Activated naive CD4-positive, alpha-beta T cell treated with Interleukin-2 at 50 U/mL for 16 hours (primary cell): Measurements from ENCODE around the gene STAMBPL1.

Source experiments
- DNase-seq: peaks from one replicate; pipeline ENCODE4 v3.0.0-alpha.2; 2020

Gene STAMBPL1

DNA sequence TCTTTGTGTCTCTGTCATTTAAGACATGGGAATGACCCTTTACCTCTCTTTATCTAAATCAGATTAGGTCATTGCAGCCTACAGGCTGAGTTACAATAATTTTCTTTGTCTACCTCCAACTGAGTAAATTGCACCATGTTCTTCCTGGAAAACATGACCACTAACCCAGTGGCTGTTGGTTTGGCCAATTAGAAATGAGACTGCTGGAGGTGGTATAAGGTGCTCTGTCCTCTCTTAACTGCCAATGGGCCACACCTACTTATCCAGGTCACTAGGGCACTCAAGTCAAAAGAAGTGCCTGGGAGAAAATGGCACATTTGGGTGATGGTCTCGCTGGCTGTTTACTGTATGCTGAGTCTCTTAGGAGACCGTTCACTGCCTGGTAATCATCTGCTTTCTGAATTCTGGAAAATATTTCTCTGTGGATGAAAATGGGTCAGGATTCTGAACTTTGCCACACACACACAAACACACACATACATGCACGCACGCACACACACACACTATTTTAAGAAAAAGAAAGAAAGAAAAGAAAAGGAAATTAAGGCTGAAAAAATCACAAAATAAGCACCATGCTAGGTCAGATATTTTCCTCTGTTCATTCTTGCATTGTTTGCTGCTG, 16.4 kb downstream of the STAMBPL1 start:
- DNase-seq = no peak

DNA sequence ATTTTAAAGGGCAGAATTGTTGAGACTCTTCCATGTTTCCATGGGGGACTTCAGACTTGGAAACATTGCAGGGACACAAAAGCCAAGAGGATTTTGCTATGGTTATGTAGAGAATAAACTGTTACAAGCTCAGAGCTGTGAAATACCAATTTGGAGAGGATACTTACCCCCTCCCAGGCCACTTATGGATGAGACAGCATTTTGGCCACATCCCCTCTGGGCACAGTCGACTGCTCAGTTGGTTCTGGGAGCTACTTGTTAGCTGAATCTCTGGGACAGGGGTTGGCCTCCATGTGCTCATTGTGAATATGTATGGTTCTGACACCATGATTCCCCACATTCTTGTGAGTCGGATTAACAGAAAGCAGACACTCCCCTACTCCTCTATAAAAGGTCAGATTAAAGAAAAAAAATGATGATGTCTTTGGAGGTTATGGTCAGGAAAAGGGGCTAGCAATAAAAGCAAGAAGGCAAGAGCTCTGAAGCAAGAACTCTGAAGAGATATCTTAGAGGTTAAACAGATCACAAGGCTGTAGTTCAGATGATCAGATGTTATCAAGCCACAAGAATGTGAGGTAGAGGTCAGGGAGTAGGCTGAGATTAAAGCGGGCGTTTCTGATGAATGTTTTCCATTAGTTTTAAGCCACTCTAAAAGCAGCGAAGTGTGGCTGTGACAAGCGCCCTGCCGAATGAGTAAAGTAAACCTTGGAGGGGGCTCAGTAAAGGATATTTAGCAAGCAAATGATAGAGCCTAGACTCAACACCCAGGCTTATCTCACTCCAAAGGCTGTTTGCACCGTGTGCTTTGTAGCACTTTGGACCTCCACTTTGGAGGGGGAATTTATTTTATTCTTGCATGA, 17.2 kb downstream of the STAMBPL1 start:
- DNase-seq = peak; percentile 27

DNA sequence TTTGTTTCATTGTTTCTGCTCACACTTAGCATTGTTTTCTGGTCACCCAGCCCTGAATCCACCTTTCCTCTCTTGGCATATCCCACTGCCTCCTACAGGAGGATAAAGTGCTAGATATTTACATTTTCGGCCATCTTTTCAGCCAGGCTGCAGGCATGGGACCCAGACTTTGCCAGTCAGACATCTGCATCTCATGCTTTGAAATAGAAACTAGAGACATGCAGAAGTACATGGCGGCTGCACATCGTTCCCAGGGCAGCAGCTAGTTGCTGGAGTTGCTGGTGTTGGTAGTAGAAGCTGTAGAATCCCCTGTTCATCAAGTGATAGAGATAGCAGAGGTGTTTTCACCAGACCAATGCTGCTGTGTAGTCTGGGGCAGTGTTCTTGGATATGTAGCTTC, 18.7 kb downstream of the STAMBPL1 start:
- no peak for DNase-seq

DNA sequence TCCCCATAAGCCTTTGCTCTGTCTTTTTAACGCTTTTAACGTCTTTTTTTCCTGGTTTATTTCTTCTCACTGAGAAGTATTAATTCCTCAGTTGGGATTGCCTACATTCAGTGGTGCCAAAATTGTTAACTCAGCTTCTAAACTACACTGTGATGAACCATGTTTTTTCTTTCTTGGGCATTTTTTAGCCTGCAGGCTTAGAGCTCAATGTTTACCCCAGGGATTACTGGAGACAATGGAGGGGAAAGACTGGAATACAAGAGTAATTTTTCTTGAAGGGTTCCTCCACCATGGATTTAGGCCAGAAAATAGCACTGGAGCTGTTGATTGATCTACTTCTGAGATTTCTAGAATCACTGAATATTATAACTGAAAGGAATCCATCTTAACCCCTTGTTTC, 19.8 kb downstream of the STAMBPL1 start:
- no peak for DNase-seq

DNA sequence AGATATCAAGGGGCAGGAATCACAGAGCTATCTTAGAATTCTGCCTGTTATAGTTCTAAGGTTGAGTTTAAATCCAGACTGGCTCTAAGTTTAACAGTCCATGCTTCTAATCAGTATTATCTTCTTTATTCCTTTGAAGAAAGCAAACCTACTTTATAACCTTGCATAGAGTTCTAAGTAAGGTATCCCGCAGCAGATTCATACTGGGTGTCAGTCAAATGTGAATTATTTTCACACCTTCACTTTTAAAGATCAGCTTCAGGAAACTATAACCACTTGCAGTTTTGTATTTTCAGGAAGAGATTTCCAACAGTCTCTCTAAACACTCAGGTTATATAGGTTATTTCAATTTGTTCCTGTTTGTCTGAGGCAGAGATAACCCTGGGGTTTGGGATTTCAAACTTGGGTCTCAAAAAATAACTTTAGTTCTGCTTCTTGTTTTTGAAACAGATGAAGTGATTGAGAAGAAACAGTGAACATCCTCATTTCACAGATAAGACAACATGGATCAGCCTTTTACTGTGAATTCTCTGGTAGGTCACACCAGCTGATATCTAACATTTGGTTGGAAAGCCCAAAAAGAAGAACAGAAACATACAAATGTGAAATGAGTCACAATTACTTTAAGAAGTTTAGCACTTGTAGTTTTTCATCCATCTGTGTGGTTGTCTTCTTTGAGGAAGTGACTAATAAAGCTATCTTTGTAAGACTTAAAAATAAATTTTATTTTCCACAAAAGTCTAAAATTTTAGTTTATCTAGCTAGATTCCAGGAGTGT, 21.4 kb downstream of the STAMBPL1 start:
- no peak for DNase-seq

DNA sequence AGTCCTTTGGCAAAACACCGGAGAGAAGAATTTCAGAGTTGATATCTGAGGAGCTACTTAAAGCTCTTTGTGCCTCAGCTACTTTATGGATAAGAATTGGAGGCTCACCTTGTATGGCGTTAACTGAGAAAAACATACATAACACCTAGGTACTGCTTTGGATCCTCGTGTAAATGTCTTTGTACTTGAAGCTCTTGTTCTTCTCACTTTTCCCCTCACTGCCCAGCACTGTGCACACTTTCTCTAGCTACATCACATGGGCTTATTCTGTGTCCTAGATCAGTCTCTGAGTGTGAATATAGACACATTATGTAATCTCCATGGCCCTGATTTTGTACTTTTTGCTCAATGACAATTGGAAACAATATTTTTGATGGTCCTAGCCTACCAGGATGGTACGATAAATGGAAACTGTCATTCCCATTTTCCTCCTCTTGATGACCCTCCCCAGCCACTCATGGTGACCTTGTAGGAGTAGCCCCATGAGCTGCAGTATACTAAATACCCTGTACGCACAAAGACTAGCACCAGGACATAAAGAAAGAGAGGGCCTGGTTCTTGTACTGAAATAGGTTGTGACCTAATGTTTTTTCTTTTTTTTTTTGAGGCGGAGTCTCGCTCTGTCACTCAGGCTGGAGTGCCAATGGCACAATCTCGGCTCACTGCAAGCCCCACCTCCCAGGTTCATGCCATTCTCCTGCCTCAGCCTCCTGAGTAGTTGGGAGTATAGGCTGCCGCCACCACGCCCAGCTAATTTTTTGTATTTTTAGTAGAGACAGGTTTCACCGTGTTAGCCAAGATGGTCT, 22.1 kb downstream of the STAMBPL1 start:
- DNase-seq = no peak

DNA sequence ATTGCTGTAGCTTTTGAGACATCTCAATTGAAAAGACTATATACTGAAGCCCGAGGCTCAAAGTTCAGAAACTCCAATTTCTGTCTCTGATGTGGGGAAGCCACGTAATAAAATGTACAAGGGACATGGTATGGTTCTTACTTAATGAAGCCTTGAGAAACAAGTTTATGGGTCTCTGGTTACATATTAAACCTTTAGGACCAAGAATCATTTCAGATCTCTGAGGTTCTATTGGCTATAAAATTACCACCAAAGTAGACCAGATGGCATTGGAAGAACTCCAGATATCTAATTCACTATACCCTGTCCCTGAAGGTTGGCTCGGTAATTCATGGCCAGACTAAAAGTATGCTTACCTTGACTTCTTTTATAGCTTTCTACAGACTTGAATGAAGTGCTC, 23.7 kb downstream of the STAMBPL1 start:
- no peak for DNase-seq

DNA sequence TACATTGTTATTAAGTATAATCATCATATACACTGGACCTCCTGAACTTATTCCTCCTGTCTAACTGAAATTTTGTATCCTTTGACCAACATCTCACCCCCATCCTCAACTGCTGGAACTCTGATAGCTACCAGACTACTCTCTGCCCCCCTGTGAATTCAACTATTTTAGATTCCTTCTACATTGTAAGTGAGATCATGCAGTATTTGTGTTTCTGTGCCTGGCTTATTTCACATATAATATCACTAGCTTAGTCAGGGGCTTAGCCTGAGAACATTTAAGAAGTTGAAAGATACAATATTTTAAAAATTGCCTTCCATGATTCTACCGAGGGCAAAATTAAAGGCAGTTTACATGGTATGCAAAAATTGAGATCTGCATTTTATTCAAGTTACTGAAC, 26.9 kb downstream of the STAMBPL1 start:
- no peak for DNase-seq

DNA sequence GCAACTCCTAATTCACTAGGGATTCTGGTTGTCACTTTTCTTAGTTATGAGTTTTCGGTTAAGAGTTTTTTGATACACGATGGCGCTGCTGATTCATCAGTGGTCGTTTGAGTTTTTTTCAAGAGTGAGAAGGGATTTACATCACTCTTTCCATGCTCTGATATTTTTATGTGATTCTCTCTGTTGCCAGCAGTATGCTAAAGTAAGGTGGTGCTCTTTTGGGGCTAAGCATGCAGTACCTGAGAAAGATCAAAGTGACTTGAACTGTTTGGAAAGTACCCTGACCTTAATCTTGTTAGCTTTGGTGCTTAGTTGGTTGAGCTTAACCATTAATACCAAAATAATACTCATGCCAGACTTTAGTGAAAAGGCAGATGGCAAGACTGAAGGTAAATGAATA, 28.1 kb downstream of the STAMBPL1 start:
- DNase-seq = no peak

DNA sequence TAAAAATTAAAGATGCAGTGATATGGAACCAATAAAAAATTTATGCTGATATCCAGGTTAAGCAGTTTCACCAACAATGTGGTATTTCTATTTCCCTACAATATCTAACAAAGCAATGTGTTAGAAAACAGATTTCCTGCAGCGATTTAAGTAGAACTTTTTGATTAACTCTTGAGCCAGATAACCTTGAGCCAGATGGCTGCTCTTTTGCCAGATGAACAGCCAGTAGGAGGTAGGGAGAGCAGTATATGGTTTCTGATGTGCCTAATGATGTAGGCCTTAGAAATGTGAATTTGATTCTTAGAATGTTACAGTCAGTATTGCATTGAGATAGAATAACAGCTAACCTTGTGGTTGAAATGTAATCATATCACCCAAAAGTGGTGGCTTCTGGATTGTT, 31.1 kb downstream of the STAMBPL1 start:
- no peak for DNase-seq

DNA sequence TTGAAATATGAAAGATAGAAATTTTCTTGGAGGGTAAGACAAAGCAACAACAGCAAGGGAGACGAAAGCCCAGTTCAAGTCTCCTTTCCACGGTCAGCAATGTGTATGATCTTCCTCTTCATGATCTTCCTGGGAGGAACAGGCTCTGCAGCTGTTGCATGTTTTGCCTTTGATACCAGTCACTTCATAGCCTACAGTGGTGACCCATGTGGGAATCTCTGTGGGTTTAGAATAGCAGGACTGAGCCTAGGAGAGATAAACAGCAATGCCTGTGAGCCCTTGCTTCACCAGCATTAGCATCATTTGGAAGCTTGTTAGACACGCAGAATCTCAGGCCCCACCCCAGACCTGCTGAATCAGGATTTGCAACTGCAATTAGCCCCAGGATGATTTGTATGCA, 31.8 kb downstream of the STAMBPL1 start:
- no peak for DNase-seq

DNA sequence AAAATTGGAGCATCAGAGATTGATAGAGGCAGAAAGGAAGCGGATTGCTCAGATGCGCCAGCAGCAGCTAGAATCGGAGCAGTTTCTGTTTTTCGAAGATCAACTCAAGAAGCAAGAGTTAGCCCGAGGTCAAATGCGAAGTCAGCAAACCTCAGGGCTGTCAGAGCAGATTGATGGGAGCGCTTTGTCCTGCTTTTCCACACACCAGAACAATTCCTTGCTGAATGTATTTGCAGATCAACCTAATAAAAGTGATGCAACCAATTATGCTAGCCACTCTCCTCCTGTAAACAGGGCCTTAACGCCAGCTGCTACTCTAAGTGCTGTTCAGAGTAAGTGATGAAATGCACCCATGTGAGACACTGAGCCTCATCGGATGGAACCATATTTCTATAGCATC, 33.1 kb downstream of the STAMBPL1 start:
- no peak for DNase-seq

DNA sequence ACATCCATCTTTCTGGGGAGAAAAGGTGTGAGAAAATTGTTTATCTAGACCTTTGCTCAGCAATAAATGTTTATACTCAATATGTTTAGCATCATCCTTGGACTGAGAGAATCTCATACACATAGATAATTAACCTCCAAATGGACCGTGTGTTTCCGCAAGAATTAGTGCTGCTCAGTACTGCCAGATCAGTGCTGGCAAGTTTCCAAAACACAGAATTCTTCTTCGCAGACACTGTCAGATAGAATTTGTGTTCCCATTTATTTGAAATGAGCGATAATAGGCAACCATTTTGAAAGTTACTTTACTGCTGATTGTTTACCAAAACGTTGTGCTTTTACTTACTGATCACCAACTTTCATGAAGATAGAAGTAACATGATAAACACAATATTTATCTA, 33.7 kb downstream of the STAMBPL1 start:
- no peak for DNase-seq

DNA sequence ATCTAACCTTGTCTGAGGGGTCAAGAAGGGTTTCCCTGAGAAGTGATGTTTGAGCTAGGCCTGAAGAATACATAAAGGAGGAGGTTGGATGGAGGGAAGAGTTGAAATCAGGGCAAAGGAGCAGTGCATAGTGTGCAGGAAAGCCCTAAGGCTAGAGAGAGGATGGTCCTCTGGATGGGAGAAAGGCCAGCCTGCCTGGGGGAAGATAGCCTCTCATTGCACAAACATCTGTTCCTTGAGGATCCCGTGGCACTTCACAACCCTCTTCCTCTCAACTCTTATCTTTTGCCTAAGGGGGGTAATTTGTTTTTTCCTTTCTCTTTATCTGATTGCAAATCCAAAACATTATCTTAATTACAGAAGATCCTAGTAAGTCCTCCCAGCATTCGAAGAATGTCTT, 35.7 kb downstream of the STAMBPL1 start:
- no peak for DNase-seq

DNA sequence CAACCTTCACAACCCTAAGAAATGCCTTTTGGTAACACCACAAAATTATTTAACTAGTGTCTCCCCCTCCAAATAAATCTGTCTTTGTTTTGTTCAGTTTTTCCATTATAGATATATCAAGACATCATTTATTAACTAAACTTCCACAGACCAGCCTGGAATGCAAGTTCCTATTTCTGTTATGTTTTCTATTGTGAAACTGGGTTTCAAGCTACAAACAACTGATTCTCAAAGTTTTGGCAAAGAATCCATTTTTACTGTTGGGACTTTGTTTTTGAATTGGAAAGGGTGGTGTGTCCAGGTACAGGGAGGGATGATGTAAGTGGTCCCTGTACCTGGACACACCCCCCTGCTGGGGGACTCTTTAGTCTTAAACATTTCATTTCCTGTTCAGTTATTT, 36.2 kb downstream of the STAMBPL1 start:
- no peak for DNase-seq

DNA sequence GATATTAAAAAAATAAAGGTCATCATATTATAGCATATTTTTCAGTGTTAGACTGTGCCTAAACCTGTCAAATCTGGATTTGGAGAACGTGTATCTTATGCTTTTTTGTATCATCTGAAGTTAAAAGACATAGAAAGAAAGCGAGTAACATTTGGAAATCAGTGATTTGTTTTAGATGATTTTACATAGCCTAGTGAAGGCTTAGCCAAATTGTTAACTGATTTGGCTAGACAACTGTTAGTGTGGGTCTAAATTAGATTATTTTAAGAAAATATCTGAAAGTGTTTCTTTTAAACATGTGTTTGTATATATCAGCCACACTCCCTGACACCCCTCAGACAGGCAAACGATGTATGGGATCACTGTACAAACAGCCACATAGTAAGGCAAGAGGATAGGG, 36.9 kb downstream of the STAMBPL1 start:
- DNase-seq = no peak

DNA sequence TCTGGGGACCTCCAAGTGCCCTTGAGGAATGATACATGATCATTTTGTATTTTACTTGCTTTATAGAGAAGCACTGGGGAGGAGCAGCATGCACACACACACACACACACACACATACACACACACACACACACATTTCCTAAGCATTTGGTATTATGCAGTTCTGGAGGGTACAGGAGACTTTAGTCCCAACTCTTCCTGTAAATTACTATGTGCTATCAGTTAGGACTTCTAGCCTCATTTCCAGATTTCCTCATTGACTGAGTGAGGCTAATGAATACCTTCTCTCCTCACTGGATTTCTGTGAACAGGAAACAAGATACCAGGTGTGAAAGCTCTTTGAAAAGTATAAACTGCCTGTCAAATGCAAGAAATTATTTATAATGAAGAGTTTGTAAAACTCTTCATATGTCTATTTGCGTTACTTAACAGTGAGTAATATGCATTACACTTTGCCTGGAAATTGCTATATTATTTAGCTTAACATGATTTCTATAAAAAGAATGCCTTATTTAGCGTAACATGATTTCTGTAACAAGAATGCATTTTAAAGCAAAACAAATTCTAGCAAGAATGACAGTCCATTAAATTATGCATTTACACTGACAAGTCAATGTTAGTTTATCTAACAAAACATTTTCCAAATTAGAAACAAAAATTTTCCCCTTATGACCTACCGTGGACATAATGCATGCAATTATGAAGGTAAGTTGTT, 38.3 kb downstream of the STAMBPL1 start:
- no peak for DNase-seq

DNA sequence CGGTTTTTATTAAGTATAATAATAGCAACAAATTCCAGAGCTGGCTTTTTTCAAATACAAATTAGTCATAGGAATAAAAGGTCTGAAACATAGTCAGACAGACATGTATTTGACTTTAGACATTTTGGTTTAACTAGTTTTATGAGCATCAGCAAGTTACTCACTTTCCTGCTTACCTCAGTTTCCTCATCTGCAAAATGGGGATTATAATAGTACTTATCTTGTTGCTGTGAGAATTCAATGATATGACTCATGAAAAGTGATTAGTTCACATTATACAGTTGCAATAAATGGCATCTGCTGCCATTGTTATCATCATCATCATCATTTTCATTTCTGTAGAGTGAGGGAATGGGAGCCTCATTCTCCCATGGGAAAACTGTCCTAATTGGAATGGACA, 39.0 kb downstream of the STAMBPL1 start:
- DNase-seq = no peak

DNA sequence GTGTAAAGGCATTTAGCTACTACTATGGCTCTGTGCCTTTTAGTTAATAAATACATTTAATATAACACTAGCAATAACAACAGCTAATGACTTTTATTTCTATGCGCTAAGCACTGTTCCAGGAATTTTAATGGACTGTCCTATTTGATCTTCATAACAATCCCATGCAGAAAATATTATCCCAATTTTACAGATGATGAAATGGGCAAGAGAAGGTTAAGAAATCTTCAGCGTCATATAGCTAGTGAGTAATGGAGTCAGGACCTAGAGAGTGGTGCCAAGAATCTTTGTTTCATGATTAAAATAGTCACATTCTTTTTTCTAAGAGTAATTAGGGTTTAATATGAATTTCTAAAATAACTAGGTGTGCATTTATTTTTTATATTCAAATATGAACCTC, 40.2 kb downstream of the STAMBPL1 start:
- DNase-seq = no peak

DNA sequence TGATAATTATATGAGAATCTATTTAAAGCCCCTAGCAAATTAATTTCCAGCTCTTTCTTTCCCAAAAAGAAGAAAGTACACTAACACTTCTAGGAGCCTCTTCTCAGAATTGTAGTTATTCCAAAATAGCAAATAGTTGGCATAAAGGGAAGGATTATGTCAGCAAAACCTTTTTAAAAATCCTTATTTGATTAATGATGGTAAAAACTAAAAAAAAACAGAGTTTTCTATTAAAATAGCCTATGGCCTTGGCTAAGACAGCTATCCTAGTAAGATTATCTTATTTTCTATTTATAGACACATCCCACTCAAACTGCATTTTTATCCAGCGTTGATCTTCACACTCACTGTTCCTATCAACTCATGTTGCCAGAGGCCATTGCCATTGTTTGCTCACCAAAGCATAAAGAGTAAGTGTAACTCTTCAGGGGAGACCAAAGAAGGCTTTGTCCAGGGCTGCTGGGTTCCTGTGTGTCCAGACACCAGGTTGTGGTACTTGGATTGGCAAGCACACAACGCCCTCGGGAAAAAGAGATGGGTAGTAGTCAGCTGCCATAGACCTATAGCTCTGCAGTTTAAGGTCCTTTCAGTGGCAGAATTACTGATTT, 41.0 kb downstream of the STAMBPL1 start:
- DNase-seq = no peak

DNA sequence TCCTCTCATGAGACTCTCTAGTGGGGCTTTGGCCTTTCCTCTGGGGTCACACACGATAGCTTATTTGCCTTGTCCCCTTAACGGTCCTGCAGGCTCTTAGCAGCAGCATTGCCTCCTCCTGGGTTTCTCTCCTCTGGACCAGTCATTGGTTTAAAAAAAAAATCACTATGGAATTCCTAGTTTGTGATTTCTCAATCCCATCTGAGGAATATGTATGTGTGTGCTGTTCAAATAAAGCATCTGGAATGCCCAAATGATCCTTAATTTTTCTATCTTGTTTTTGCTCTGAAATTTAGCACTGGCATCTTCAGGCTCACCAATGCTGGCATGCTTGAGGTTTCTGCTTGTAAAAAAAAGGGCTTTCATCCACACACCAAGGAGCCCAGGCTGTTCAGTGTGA, 42.0 kb downstream of the STAMBPL1 start:
- no peak for DNase-seq

DNA sequence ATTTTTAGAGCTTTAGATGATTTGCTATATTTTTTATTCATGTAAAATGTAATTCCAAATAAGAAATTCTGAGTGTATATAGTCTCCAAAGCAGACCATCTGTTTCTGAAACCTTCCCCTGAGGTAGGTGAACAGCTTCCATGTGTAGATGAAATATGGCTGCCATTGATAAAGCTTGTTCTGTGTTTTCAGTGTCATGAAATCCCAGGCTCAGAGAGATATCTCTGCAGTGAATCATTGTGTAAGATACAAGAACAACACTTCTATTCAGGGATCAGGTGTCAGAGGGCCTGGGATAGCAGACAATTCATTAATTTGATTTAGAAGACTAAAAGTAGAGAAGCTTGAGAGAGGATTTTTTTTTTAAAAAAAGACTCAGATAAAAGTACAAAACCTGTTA, 43.5 kb downstream of the STAMBPL1 start:
- no peak for DNase-seq
